DOHH2 (cell line): ENCODE results near the gene DCP1B.

Experiments
- CTCF ChIP-seq: fragments of 200-600 bp; sonication (generic); IDR thresholded peaks from one replicate; pipeline ENCODE4 v1.5.1; 2014; ENCODE audit warnings: antibody characterized with exemption, mild to moderate bottlenecking, low read depth, low read length; ENCODE audit not compliant: poor library complexity, severe bottlenecking
- EZH2phosphoT487 ChIP-seq: fragments of 200-600 bp; sonication (generic); IDR thresholded peaks from 2 replicates; pipeline ENCODE4 v1.6.1; 2017; ENCODE audit warnings: borderline replicate concordance, mild to moderate bottlenecking, antibody characterized with exemption, low read length, moderate library complexity, mixed read lengths

GRCh38 chr12:2029851-2030250, 25.6 kb upstream of the DCP1B start:
- TF ChIP-seq CTCF (no peak), EZH2phosphoT487 (no peak)
